ENCODE measurements around the gene ARG1.
A peak's percentile ranks its signal among the peaks of the same experiment; 100 is the strongest.

The ARG1 gene

DNA sequence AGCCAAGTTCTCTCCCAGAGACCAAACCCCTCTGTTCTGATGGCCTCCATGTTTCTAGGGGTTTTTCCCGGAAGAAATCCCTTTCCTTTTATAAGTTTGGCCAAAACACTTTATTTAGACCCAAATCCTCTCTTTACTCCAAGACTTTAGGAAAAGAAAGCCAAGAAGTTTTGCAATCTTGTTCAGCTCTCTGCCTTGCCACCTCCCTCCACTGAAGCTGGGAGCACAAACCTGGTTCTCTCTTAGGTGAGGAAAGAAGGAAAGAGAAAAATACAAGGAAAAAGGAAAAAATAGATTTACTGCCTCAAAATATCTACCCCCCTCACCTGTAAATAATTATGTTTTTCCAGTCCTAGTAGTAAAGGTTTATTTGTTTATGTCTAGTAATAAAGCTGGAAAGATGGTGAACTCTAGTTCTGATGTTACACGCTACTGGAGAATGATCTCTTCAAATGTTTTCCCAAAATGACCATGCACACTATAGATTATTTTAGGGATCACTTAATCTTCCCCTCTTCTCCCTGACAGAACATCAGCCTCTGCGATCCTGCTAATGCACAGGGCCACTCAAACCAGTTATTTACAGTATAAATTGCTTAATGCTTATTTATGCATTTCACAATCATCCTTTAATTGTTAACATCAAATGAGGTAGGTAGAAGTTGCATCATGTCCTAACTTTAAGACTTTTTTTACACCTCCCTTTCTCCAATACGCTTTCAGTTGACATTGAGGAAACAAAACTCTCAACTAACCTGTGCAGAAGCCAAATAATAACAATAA lies 10.9 kb upstream of the ARG1 start:
- TF ChIP-seq ZFX (IDR thresholded peaks at IDR 0.05), result no peak
- TF ChIP-seq, protein P1, sequence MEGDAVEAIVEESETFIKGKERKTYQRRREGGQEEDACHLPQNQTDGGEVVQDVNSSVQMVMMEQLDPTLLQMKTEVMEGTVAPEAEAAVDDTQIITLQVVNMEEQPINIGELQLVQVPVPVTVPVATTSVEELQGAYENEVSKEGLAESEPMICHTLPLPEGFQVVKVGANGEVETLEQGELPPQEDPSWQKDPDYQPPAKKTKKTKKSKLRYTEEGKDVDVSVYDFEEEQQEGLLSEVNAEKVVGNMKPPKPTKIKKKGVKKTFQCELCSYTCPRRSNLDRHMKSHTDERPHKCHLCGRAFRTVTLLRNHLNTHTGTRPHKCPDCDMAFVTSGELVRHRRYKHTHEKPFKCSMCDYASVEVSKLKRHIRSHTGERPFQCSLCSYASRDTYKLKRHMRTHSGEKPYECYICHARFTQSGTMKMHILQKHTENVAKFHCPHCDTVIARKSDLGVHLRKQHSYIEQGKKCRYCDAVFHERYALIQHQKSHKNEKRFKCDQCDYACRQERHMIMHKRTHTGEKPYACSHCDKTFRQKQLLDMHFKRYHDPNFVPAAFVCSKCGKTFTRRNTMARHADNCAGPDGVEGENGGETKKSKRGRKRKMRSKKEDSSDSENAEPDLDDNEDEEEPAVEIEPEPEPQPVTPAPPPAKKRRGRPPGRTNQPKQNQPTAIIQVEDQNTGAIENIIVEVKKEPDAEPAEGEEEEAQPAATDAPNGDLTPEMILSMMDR (conservative IDR thresholded peaks at IDR 0.05), result no peak
- no peak overlapping the region for H3K27ac ChIP-seq

- TF ChIP-seq, protein P1 (conservative IDR thresholded peaks at IDR 0.05), result no peak
- TF ChIP-seq ZFX (IDR thresholded peaks at IDR 0.05), result no peak
- no peak overlapping the region for H3K27ac ChIP-seq
These were observed 8.0 kb upstream of the ARG1 start for GRCh38 chr6:131565056-131565455.

- TF ChIP-seq, protein P1 (conservative IDR thresholded peaks at IDR 0.05), result no peak
- TF ChIP-seq ZFX (IDR thresholded peaks at IDR 0.05), result no peak
- no peak overlapping the region for H3K27ac ChIP-seq
These were observed 4.3 kb upstream of the ARG1 start for GRCh38 chr6:131568726-131569125.

- H3K27ac ChIP-seq, result no peak overlapping the region
- TF ChIP-seq, protein P1 (conservative IDR thresholded peaks at IDR 0.05), result no peak
- no peak for TF ChIP-seq ZFX (IDR thresholded peaks at IDR 0.05)
These were observed 1.1 kb downstream of the ARG1 start for GRCh38 chr6:131574133-131574532.

DNA sequence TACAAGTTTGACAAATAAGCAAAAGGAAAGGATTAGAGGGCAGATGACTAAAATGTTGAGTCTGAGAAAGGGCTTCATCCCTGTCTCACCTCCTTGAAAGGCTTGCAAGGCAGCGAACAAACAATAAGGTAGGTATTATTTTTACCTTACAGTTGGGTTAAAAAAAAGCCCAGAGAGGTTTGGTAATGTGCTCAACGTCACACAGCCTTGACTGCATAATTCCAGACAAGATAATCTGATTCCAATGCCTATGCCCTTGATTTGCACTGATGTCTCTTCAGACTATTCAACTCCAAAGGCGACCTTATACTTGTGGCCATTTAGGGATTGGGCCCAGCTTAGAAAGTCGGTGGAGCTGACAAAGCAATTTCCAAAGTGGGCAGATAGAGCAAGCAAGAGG lies 1.7 kb downstream of the ARG1 start:
- H3K27ac ChIP-seq, result peak overlapping the region; percentile 32; the same call in 1 of the 2 replicates
- TF ChIP-seq, protein P1 (conservative IDR thresholded peaks at IDR 0.05), result no peak
- TF ChIP-seq ZFX (IDR thresholded peaks at IDR 0.05), result no peak

- TF ChIP-seq, protein P1 (conservative IDR thresholded peaks at IDR 0.05), result no peak
- TF ChIP-seq ZFX (IDR thresholded peaks at IDR 0.05), result no peak
- H3K27ac ChIP-seq, result no peak overlapping the region
These were observed 2.9 kb downstream of the ARG1 start for GRCh38 chr6:131575834-131576478.

DNA sequence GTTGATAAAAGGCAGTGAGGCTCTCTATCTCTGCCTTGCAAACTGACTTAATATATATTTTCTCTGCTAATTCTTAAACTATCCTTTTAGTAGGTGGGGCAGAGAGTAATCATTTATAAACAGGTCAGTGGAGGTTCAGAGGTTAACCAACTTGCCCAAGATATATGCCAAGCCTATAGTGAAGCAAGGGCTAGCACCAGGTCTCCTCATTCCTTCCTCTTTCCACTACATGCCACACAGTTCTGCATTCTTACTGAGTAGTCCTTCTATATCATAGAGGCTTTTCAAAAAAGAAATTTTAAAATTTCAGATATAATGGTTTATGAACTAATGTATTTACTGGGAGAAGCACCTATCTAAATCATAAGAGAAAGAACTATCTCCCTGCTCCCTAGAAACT lies 8.5 kb downstream of the ARG1 start:
- TF ChIP-seq, protein P1 (conservative IDR thresholded peaks at IDR 0.05), result no peak
- no peak for TF ChIP-seq ZFX (IDR thresholded peaks at IDR 0.05)
- H3K27ac ChIP-seq, result no peak overlapping the region
